ENCODE measurements around the gene CAMTA1. TPM values are rescaled to one million over a fixed set of nuclear protein-coding genes. Genes with fewer than 3 reads are reported as not detected.

Gene CAMTA1
- total RNA-seq, 1 donor from 2014 or later = 99.0 TPM

GRCh38 chr1:6747674-6748073, 37.6 kb upstream of the CAMTA1 start:
- Mint-ChIP-seq H3K4me1 (ENCODE audit: low read depth) (no peaks in the 10 kb centered on the region), H3K9me3 (ENCODE audit: low read depth) (no peaks in the 10 kb centered on the region), H3K36me3 (ENCODE audit: insufficient read depth) (no peaks in the 10 kb centered on the region), H3K4me3 (ENCODE audit: low read depth) (no peak overlapping the region), H3K27me3 (peaks cover 29% of the 10 kb centered on the region), H3K27ac (no peak overlapping the region)
- no peak for DNase-seq (ENCODE audit: low spot score, unreplicated experiment)
- TF ChIP-seq CTCF (IDR thresholded peaks at IDR 0.05; ENCODE audit: unreplicated experiment) = no peak

- H3K4me1 Mint-ChIP-seq (ENCODE audit: low read depth) = no peaks in the 10 kb centered on the region
- peaks cover 41% of the 10 kb centered on the region for H3K27me3 Mint-ChIP-seq
- no peak overlapping the region for H3K27ac Mint-ChIP-seq
- no peak for TF ChIP-seq CTCF (IDR thresholded peaks at IDR 0.05; ENCODE audit: unreplicated experiment)
- H3K36me3 Mint-ChIP-seq (ENCODE audit: insufficient read depth) = no peaks in the 10 kb centered on the region
- no peak for DNase-seq (ENCODE audit: low spot score, unreplicated experiment)
- H3K9me3 Mint-ChIP-seq (ENCODE audit: low read depth) = no peaks in the 10 kb centered on the region
- H3K4me3 Mint-ChIP-seq (ENCODE audit: low read depth) = no peak overlapping the region
These were observed 34.8 kb upstream of the CAMTA1 start for GRCh38 chr1:6750490-6750889.

GRCh38 chr1:6753320-6754140, 31.7 kb upstream of the CAMTA1 start:
- no peaks in the 10 kb centered on the region for H3K9me3 Mint-ChIP-seq (ENCODE audit: low read depth)
- no peaks in the 10 kb centered on the region for H3K4me1 Mint-ChIP-seq (ENCODE audit: low read depth)
- H3K27ac Mint-ChIP-seq = no peak overlapping the region
- TF ChIP-seq CTCF (IDR thresholded peaks at IDR 0.05; ENCODE audit: unreplicated experiment) = no peak
- no peak for DNase-seq (ENCODE audit: low spot score, unreplicated experiment)
- H3K4me3 Mint-ChIP-seq (ENCODE audit: low read depth) = no peak overlapping the region
- H3K27me3 Mint-ChIP-seq = peaks cover 29% of the 10 kb centered on the region
- no peaks in the 10 kb centered on the region for H3K36me3 Mint-ChIP-seq (ENCODE audit: insufficient read depth)

- DNase-seq (ENCODE audit: low spot score, unreplicated experiment) = no peak
- H3K36me3 Mint-ChIP-seq (ENCODE audit: insufficient read depth) = no peaks in the 10 kb centered on the region
- H3K9me3 Mint-ChIP-seq (ENCODE audit: low read depth) = no peaks in the 10 kb centered on the region
- peaks cover 18% of the 10 kb centered on the region for H3K27me3 Mint-ChIP-seq
- H3K4me1 Mint-ChIP-seq (ENCODE audit: low read depth) = no peaks in the 10 kb centered on the region
- no peak overlapping the region for H3K27ac Mint-ChIP-seq
- no peak overlapping the region for H3K4me3 Mint-ChIP-seq (ENCODE audit: low read depth)
- TF ChIP-seq CTCF (IDR thresholded peaks at IDR 0.05; ENCODE audit: unreplicated experiment) = no peak
These were observed 28.8 kb upstream of the CAMTA1 start for GRCh38 chr1:6756457-6756856.

GRCh38 chr1:6757719-6758435, 27.4 kb upstream of the CAMTA1 start:
- DNase-seq (ENCODE audit: low spot score, unreplicated experiment) = no peak
- no peaks in the 10 kb centered on the region for H3K36me3 Mint-ChIP-seq (ENCODE audit: insufficient read depth)
- TF ChIP-seq CTCF (IDR thresholded peaks at IDR 0.05; ENCODE audit: unreplicated experiment) = no peak
- H3K9me3 Mint-ChIP-seq (ENCODE audit: low read depth) = no peaks in the 10 kb centered on the region
- no peak overlapping the region for H3K27ac Mint-ChIP-seq
- no peaks in the 10 kb centered on the region for H3K4me1 Mint-ChIP-seq (ENCODE audit: low read depth)
- H3K27me3 Mint-ChIP-seq = peaks cover 19% of the 10 kb centered on the region
- H3K4me3 Mint-ChIP-seq (ENCODE audit: low read depth) = no peak overlapping the region

Measured in progenitor cell of endocrine pancreas (in vitro differentiated cells).